Measurements from ENCODE around the gene WDR49.

Gene WDR49

GRCh38 chr3:167653760-167654159 is at the start of gene WDR49:
Gene WDR49, minus strand, starts transcription at chr3:167653942. Its CDS starts 517 bp downstream, at chr3:167653425.
- no peak for DNase-seq (ENCODE audit: low read depth in 2 of 2)

DNA sequence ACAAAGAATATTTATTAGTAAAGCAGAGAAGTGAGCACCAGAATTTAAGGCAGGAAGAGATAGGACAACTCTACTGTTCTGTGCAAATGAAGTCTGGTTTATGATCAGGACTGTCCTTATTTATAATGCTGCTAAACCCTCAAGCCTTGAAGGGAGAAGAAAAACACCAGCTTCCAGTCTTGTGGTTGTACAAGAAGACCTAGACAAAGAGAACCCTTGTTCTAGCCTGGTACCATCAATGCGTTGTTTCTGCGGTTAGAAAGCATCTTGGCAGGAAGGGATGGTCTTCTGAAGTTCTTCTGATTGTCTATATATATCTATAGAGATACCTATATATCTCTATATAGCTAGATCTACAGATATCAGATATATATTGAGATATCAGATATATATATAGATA is 47.2 kb upstream of the WDR49 start:
- DNase-seq (ENCODE audit: low read depth in 2 of 2) = no peak

DNA sequence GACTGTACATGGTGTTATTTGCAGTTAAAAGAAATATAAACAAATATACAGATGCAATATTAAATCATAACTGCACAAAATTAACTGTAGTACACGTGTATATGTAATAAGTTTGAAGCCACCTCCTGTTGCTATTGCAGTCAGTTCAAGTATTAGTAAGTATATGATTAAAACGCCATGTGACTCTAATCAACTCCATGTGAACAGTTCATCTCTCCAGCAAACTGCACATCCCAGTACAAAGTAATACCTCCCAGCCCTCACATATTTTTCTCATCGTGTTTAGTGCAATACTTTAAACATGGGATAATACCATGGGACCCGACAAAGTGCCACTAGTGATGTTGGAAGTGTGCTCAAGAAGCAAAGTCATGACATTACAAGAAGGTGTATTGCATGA is 46.3 kb upstream of the WDR49 start:
- no peak for DNase-seq (ENCODE audit: low read depth in 2 of 2)

- DNase-seq (ENCODE audit: low read depth in 2 of 2) = no peak
Observed at GRCh38 chr3:167694121-167694520, 40.4 kb upstream of the WDR49 start.

DNA sequence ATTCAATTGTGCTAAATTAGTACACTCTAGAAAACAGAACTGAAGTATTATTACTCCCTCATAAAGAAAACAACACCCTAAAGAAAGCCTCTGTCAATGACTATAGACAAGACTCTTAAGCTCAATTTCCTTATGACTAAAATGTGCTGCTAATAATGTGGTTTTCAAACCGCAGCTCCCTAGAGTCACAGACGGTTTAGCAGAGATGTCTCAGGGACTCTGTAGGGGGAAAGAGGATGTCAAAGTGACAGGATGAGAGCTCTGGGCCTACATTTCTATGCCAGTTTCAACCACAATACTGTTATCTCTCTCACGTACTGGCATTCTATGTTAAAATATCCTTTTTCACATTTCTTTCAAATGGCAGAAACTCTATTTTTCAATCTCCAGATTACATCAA is 37.6 kb upstream of the WDR49 start:
- DNase-seq (ENCODE audit: low read depth in 2 of 2) = peak in 1 of 2 donors; percentile 15

GRCh38 chr3:167684388-167684993 is 30.7 kb upstream of the WDR49 start:
- peak in 1 of 2 donors; percentile 36 for DNase-seq (ENCODE audit: low read depth in 2 of 2)

GRCh38 chr3:167679526-167679925 is 25.8 kb upstream of the WDR49 start:
- no peak for DNase-seq (ENCODE audit: low read depth in 2 of 2)

DNA sequence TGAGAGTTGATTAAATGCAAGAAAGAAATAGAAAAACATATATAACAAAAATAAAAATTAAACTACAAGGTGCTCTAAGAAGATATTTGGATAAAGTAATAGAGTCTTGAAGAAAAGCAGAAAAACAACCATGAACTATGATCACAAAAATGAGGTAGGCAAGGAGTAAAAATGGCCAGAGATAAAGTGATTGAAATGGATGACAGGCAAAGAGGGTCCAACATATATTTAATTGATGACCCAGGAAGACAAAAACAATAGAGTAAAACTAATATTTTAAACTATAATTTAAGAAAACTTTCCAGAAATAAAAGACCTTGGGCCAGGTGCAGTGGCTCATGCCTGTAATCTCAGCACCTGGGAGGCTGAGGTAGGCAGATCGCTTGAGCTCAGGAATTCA is 22.1 kb upstream of the WDR49 start:
- no peak for DNase-seq (ENCODE audit: low read depth in 2 of 2)

GRCh38 chr3:167673221-167673620 is 19.5 kb upstream of the WDR49 start:
- no peak for DNase-seq (ENCODE audit: low read depth in 2 of 2)

DNA sequence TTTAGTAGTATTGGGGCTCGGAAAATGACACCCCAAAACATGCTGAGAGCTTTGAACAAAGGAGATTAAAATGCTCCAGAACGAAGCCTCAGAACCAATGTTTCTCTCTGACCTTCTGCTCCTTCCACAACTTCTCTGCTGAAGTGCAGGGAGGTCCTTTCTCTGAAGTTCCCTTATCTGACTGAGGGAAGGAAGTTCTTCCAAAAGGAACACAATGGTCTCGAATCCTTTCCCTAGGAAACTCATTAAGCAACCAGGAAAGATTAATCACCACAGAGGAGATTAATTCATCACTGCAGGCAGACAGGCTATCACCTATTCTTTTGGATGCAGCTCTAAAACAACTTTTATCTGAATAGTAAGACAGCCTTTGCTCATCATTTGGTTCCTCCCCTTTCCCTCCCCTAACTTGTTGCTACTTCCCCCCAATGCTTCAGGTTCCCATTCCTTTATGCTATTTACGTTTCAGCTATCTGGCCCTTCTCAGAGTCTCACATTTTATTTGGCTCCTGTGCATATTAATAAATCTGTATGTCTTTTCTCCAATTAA is 18.2 kb upstream of the WDR49 start:
- DNase-seq (ENCODE audit: low read depth in 2 of 2) = no peak

DNA sequence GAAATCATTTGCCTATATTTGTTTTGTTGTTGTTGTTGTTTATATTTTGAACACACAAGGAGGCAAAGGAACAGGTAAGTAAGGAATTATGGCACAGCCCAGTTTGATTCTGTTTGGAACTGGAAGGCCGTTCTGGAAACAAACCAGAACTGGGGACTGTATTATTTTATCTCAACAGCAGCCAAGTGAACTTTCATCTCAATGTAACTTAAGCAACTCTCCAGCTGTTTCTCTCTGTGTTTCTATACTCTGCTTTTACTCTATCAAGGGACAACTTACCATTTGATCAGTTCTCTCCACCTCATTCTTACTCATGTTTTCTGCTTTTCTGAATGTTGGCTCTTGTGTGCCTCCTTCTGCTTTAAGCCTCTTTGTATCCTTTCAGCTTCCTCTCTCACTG is 16.0 kb upstream of the WDR49 start:
- DNase-seq (ENCODE audit: low read depth in 2 of 2) = no peak

GRCh38 chr3:167668651-167669050 is 14.9 kb upstream of the WDR49 start:
- DNase-seq (ENCODE audit: low read depth in 2 of 2) = no peak

GRCh38 chr3:167666563-167666962 is 12.8 kb upstream of the WDR49 start:
- no peak for DNase-seq (ENCODE audit: low read depth in 2 of 2)

DNA sequence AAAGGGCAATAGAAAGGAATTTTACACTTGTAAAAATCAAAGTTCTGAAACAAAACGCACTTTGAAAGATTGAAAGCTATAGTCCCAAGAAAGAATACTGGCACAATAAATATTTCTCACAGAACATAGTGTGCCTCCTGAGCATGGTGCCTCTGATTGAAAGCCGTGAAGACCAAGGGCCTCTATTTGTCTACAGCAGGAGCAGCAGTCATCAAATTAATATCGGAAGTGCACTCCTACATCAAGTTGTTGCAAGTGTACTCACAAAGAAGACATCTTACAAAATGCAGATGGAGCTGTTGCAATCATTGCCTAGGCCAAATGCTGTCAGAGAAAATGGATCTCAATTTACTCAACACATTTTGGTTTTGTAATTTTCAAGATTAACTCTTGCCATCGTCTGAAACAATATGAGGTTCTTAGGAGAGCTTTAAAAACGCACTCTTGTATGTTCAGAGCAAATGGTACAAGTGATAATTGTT is 9.2 kb upstream of the WDR49 start:
- DNase-seq (ENCODE audit: low read depth in 2 of 2) = no peak

GRCh38 chr3:167657684-167658225 is 4.0 kb upstream of the WDR49 start:
- DNase-seq (ENCODE audit: low read depth in 2 of 2) = no peak

- no peak for DNase-seq (ENCODE audit: low read depth in 2 of 2)
Observed at GRCh38 chr3:167656821-167657220, 3.1 kb upstream of the WDR49 start.

- DNase-seq (ENCODE audit: low read depth in 2 of 2) = no peak
Observed at GRCh38 chr3:167653155-167653554, 587 bp downstream of the WDR49 start.

- DNase-seq (ENCODE audit: low read depth in 2 of 2) = no peak
Observed at GRCh38 chr3:167651826-167652225, 1.9 kb downstream of the WDR49 start.

GRCh38 chr3:167650459-167650858 is 3.3 kb downstream of the WDR49 start:
- no peak for DNase-seq (ENCODE audit: low read depth in 2 of 2)

DNA sequence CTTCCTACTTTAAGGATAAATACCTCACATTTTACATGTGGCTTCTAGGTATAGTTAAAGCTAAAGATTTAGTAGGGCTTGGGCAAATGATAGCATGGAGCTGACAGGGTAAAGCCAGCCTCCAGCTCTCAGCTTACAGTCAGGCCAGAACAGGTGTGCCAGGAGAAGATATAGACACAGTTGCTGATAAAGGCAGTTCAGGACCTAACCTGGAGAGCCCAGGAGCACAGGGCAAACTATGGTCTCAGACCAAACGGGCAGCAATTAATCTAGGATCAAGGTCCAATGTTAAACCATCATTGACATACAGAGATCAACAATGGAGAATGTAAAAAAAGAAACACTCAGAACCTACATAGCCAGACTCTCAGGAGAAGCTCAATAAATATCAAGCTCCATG is 4.0 kb downstream of the WDR49 start:
- DNase-seq (ENCODE audit: low read depth in 2 of 2) = no peak

DNA sequence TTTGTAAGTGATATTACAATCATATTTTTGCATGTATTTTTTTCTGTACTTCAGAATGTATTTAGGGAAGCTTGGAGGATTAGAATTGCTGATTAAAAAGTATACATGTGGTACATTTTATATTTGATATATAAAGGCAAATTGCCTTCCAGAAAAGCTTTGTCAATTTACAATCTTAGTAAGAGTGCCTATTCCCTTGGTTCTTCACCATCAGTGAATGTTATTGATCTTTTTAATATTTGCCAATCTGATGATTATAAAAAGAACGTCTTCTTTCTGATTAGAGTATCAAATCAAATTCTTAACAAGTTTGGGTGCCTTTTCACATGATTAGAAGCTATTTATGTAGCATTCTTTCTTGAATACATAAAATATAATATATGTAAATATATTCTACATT is 9.1 kb downstream of the WDR49 start:
- no peak for DNase-seq (ENCODE audit: low read depth in 2 of 2)

DNA sequence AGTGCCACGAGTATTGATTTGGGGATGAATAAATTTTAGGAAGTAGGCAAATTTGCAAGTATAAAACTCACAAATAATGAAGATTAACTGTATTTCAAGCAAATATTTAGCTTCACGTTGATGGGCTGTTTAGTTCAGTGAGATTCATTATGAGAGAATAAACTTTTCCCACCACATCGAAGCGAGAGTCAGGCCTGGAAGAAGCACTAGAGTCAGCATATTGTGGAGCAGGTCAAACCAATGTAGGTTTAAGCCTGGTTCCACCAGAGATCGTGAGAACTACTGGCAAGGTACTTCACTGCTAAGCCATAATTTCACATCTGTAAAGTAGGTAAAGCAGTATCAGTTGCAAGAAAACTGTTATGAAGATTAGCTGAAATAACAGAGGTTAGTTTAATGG is 22.3 kb downstream of the WDR49 start:
- no peak for DNase-seq (ENCODE audit: low read depth in 2 of 2)

- no peak for DNase-seq (ENCODE audit: low read depth in 2 of 2)
Observed at GRCh38 chr3:167626490-167626889, 27.3 kb downstream of the WDR49 start.

GRCh38 chr3:167615030-167615429 is 38.7 kb downstream of the WDR49 start:
- DNase-seq (ENCODE audit: low read depth in 2 of 2) = no peak

Measured in stimulated activated CD4-positive, alpha-beta T cell treated with anti-CD3 and anti-CD28 coated beads, Interleukin-4, amount 100 ng/mL, for 48 hours (primary cell).